Measurements from ENCODE around the gene TEPSIN. TPM values are rescaled to one million over a fixed set of nuclear protein-coding genes. Genes with fewer than 3 reads are reported as not detected.
A peak's percentile ranks its signal among the peaks of the same experiment; 100 is the strongest.

TEPSIN gene
- total and polyA plus RNA-seq, 8 donors: 15.9 to 41.2 (median 21.7) TPM

- no peak overlapping the region for H3K4me3 ChIP-seq
- intact Hi-C loops (cut with DNase I): loop anchor here in 1 of 2 donors (5.0 to 10.0 kb wide), 2 partner anchors 231 to 354 kb away; no protein-coding TSS in a partner anchor
- H3K36me3 ChIP-seq: peaks cover 0 to 61% of the 10 kb centered on the region in 2 donors
- H3K27ac ChIP-seq: no peak overlapping the region
- ATAC-seq (no peak), DNase-seq (peak in 1 of 4 donors; percentile 76)
- H3K4me1 ChIP-seq: peaks cover 12 to 17% of the 10 kb centered on the region in 2 donors
- H3K9me3 ChIP-seq: no peaks in the 10 kb centered on the region
- no peak for TF ChIP-seq CTCF (IDR thresholded peaks at IDR 0.05)
- no peaks in the 10 kb centered on the region for H3K27me3 ChIP-seq
Observed at GRCh38 chr17:81251094-81251708, 12.3 kb upstream of the TEPSIN start.

- intact Hi-C loops (cut with DNase I): loop anchor here in 1 of 2 donors (5.0 to 10.0 kb wide), 2 partner anchors 232 to 354 kb away; no protein-coding TSS in a partner anchor
- H3K36me3 ChIP-seq: peaks cover 0 to 65% of the 10 kb centered on the region in 2 donors
- H3K9me3 ChIP-seq: no peaks in the 10 kb centered on the region
- H3K27me3 ChIP-seq: no peaks in the 10 kb centered on the region
- no peak overlapping the region for H3K4me3 ChIP-seq
- no peak for TF ChIP-seq CTCF (IDR thresholded peaks at IDR 0.05)
- no peak for ATAC-seq
- no peak overlapping the region for H3K27ac ChIP-seq
- peak in 1 of 4 donors; percentile 68 for DNase-seq
- peaks cover 10% of the 10 kb centered on the region in 2 donors for H3K4me1 ChIP-seq
Observed at GRCh38 chr17:81250286-81251093, 11.6 kb upstream of the TEPSIN start.

GRCh38 chr17:81249223-81250040, 10.6 kb upstream of the TEPSIN start:
- no peaks in the 10 kb centered on the region for H3K27me3 ChIP-seq
- H3K9me3 ChIP-seq: no peaks in the 10 kb centered on the region
- no peaks in the 10 kb centered on the region for H3K4me1 ChIP-seq
- no peak for TF ChIP-seq CTCF (IDR thresholded peaks at IDR 0.05)
- peaks cover 0 to 76% of the 10 kb centered on the region in 2 donors for H3K36me3 ChIP-seq
- peak in 1 of 4 donors; percentile 54 for DNase-seq
- ATAC-seq: no peak
- no peak overlapping the region for H3K27ac ChIP-seq
- intact Hi-C loops (cut with DNase I): loop anchor here in 1 of 2 donors (5.0 to 10.0 kb wide), 2 partner anchors 233 to 355 kb away; no protein-coding TSS in a partner anchor
- no peak overlapping the region for H3K4me3 ChIP-seq

GRCh38 chr17:81248649-81249048, 9.8 kb upstream of the TEPSIN start:
- intact Hi-C loops (cut with DNase I): no loop called here
- H3K27me3 ChIP-seq: no peaks in the 10 kb centered on the region
- H3K4me1 ChIP-seq: no peaks in the 10 kb centered on the region
- no peak for ATAC-seq
- TF ChIP-seq CTCF (IDR thresholded peaks at IDR 0.05): no peak
- peaks cover 0 to 78% of the 10 kb centered on the region in 2 donors for H3K36me3 ChIP-seq
- peak in 1 of 4 donors; percentile 71 for DNase-seq
- H3K9me3 ChIP-seq: no peaks in the 10 kb centered on the region
- H3K27ac ChIP-seq: no peak overlapping the region
- H3K4me3 ChIP-seq: no peak overlapping the region

Measured in left lung (tissue), 10 donors.